Measurements from ENCODE around the gene CELF2. TPM values are rescaled to one million over a fixed set of nuclear protein-coding genes. Genes with fewer than 3 reads are reported as not detected.

Gene CELF2
- total RNA-seq, 1 donor from 2014 or later = 31.8 TPM

DNA sequence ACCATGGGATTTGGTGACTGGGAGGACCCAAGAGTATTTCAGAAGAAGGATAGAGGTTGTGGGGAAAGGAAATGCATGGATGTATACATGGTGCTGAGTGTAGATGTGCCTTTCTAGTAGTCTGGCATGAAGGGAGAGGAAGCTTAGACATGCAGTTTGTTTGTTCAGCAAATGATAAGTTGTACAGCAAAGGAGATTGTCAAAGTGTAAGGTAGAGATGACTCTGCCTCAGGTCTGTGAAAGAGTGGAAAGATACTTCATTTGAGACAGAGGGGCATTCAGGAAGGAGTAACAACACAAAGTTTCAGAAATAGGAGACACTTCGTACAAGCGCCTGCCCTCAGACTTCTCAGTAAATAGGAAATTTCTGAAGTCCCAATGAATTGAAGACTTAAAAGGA lies 152.3 kb downstream of the CELF2 start:
- no peaks in the 10 kb centered on the region for H3K27me3 ChIP-seq (ENCODE audit: control insufficient read depth in 3 of 3, insufficient read depth in 3 of 3, low read length in 3 of 3)
- peaks cover 2 to 19% (median 8%) of the 10 kb centered on the region in 3 donors for H3K4me1 ChIP-seq (ENCODE audit: control insufficient read depth in 3 of 3, insufficient read depth in 3 of 3, low read length in 3 of 3)
- H3K9ac ChIP-seq (ENCODE audit: low read depth in 1 of 3, low read length in 3 of 3) = no peak overlapping the region
- no peak overlapping the region for H3K4me3 ChIP-seq (ENCODE audit: low read length in 3 of 3)
- H3K27ac ChIP-seq (ENCODE audit: low read depth, low read length) = peak overlapping the region; percentile 54
- peaks cover 0 to 2% (median 0%) of the 10 kb centered on the region in 3 donors for H3K36me3 ChIP-seq (ENCODE audit: control insufficient read depth in 3 of 3, insufficient read depth in 3 of 3, low read length in 3 of 3)
- H3K9me3 ChIP-seq (ENCODE audit: control insufficient read depth in 3 of 3, low read length in 3 of 3) = no peaks in the 10 kb centered on the region

DNA sequence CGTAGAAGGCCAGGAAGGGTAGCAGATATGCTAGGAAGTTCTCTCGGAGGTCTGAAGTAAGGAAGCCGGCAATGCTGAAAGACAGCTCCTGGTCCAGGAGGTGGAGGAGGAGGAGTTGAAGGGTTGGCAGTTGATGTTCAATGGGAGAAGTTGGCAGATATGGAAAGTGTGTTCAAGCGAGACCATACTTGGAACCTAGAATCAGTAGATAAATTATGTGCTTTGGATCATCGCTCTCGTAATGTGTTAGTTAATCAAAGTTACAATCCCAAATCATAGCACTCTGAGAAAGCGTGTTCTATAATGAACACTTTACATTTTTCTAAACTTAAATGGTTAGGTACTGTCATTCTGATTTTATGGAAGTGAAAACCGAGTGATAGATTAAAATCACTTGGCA lies 152.9 kb downstream of the CELF2 start:
- Histone ChIP-seq H3K4me1 (ENCODE audit: control insufficient read depth in 3 of 3, insufficient read depth in 3 of 3, low read length in 3 of 3) (peaks cover 2 to 20% (median 8%) of the 10 kb centered on the region in 3 donors), H3K9ac (ENCODE audit: low read depth in 1 of 3, low read length in 3 of 3) (no peak overlapping the region), H3K27me3 (ENCODE audit: control insufficient read depth in 3 of 3, insufficient read depth in 3 of 3, low read length in 3 of 3) (no peaks in the 10 kb centered on the region), H3K9me3 (ENCODE audit: control insufficient read depth in 3 of 3, low read length in 3 of 3) (no peaks in the 10 kb centered on the region), H3K36me3 (ENCODE audit: control insufficient read depth in 3 of 3, insufficient read depth in 3 of 3, low read length in 3 of 3) (peaks cover 0 to 2% (median 0%) of the 10 kb centered on the region in 3 donors), H3K4me3 (ENCODE audit: low read length in 3 of 3) (no peak overlapping the region), H3K27ac (ENCODE audit: low read depth, low read length) (peak overlapping the region; percentile 54)

DNA sequence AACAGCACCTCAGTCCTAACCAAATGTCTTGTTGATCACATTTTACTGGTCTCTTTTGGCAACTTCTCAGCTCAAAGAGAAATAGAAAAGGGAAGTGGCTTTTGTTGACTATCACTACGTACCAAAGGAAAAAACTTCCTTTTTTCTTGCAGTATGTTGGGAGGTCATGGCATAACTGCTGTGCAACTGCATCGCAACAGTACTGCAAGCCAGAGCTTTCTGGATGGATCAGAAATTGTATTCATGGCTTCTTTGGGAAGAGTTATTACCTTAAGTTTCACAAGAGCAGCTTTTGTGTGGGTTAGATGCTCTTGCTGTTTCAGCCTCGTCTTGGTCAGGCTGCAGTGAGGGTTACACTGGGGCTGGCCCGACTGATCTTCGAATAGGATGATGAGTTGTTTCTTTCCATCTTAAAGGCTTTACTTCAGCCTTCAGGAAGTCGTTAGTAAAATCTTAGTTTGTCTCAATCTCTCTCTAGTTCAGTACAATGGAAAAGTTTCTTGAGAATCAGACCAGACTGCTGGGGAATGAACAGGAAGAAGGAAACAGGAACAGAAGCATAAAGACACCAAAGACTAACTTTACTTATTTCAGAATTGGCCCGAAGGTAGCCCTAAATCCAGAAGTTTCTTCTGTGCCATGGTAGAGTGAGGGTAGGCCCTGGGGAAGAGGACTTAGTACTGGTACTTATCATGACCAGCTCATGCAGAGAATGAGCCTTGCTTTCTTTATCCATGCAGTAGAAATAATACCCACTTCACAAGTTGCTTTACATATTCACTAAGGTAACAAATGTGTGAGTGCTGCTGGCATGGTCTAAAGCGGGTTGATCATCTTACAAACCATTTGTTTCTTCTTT lies 153.6 kb downstream of the CELF2 start:
- peaks cover 2 to 18% (median 8%) of the 10 kb centered on the region in 3 donors for H3K4me1 ChIP-seq (ENCODE audit: control insufficient read depth in 3 of 3, insufficient read depth in 3 of 3, low read length in 3 of 3)
- H3K9me3 ChIP-seq (ENCODE audit: control insufficient read depth in 3 of 3, low read length in 3 of 3) = no peaks in the 10 kb centered on the region
- H3K27me3 ChIP-seq (ENCODE audit: control insufficient read depth in 3 of 3, insufficient read depth in 3 of 3, low read length in 3 of 3) = no peaks in the 10 kb centered on the region
- peak overlapping the region; percentile 54 for H3K27ac ChIP-seq (ENCODE audit: low read depth, low read length)
- no peak overlapping the region for H3K4me3 ChIP-seq (ENCODE audit: low read length in 3 of 3)
- peaks cover 0 to 2% (median 0%) of the 10 kb centered on the region in 3 donors for H3K36me3 ChIP-seq (ENCODE audit: control insufficient read depth in 3 of 3, insufficient read depth in 3 of 3, low read length in 3 of 3)
- no peak overlapping the region for H3K9ac ChIP-seq (ENCODE audit: low read depth in 1 of 3, low read length in 3 of 3)

DNA sequence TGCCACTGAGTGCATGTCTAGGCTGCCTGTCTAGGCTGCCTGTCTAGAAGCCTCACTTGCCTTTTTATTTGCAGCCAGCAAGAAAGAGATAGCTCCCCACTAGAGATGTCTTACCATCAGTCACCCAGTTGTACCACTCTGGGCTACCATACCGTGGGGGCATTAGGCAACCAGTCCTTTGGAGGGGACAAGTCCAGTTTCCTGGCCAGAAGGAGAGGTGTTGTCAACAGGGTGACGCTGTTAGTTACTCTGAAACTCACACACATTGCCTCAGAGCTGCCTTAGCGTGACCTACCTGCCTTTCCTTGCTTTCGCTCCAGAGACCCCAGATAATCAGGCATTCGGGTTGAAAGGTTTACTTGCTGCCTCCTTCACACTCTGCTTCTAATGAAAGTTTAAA lies 155.4 kb downstream of the CELF2 start:
- no peaks in the 10 kb centered on the region for H3K27me3 ChIP-seq (ENCODE audit: control insufficient read depth in 3 of 3, insufficient read depth in 3 of 3, low read length in 3 of 3)
- H3K27ac ChIP-seq (ENCODE audit: low read depth, low read length) = no peak overlapping the region
- no peak overlapping the region for H3K4me3 ChIP-seq (ENCODE audit: low read length in 3 of 3)
- no peaks in the 10 kb centered on the region for H3K9me3 ChIP-seq (ENCODE audit: control insufficient read depth in 3 of 3, low read length in 3 of 3)
- peaks cover 2 to 23% (median 19%) of the 10 kb centered on the region in 3 donors for H3K4me1 ChIP-seq (ENCODE audit: control insufficient read depth in 3 of 3, insufficient read depth in 3 of 3, low read length in 3 of 3)
- H3K9ac ChIP-seq (ENCODE audit: low read depth in 1 of 3, low read length in 3 of 3) = no peak overlapping the region
- H3K36me3 ChIP-seq (ENCODE audit: control insufficient read depth in 3 of 3, insufficient read depth in 3 of 3, low read length in 3 of 3) = no peaks in the 10 kb centered on the region

DNA sequence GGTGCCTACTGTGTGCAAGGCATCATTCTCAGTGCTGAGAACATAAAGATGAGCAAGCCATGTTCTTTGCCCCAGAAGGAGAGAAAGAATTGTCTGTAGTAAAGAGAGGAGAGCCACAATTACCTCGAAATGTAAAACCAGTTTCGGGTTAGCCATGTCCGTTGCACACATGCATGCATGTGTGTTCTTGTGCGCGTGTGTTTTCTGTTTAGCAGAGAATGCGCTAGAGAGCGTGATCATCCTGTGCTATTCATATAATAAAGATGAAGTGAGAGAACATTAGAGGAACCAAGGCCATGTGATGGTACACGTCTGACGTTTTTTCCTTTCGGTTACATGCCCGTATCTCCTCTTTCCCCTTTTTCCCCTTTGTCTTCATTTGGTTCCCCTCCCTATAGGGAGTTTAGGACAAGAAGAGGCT lies 158.2 kb downstream of the CELF2 start:
- Histone ChIP-seq H3K27ac (ENCODE audit: low read depth, low read length) (peak overlapping the region; percentile 13), H3K36me3 (ENCODE audit: control insufficient read depth in 3 of 3, insufficient read depth in 3 of 3, low read length in 3 of 3) (peaks cover 0 to 2% (median 0%) of the 10 kb centered on the region in 3 donors), H3K4me3 (ENCODE audit: low read length in 3 of 3) (no peak overlapping the region), H3K27me3 (ENCODE audit: control insufficient read depth in 3 of 3, insufficient read depth in 3 of 3, low read length in 3 of 3) (no peaks in the 10 kb centered on the region), H3K9me3 (ENCODE audit: control insufficient read depth in 3 of 3, low read length in 3 of 3) (no peaks in the 10 kb centered on the region), H3K9ac (ENCODE audit: low read depth in 1 of 3, low read length in 3 of 3) (no peak overlapping the region), H3K4me1 (ENCODE audit: control insufficient read depth in 3 of 3, insufficient read depth in 3 of 3, low read length in 3 of 3) (peaks cover 7 to 32% (median 26%) of the 10 kb centered on the region in 3 donors)

DNA sequence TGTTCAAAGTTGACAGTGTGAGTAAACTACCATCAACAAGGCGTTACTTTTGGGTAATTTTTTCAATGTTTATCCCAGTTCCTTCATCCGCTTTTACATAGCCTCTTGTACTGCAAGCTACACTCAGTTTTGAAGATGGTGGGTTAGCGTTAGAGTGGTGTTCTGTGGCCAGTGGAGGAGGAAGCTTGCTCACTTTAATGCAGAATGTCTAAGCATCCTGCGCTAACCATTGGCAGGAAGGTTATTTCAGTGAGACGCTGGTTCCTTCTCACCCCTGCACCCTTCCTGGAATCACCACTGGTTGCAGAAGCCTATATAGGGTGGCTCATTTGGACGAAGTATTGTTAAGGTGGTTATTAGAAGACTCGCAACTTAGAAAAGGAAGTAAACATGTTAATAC lies 159.1 kb downstream of the CELF2 start:
- Histone ChIP-seq H3K27ac (ENCODE audit: low read depth, low read length) (peak overlapping the region; percentile 10), H3K36me3 (ENCODE audit: control insufficient read depth in 3 of 3, insufficient read depth in 3 of 3, low read length in 3 of 3) (peaks cover 0 to 2% (median 0%) of the 10 kb centered on the region in 3 donors), H3K9me3 (ENCODE audit: control insufficient read depth in 3 of 3, low read length in 3 of 3) (no peaks in the 10 kb centered on the region), H3K4me3 (ENCODE audit: low read length in 3 of 3) (no peak overlapping the region), H3K27me3 (ENCODE audit: control insufficient read depth in 3 of 3, insufficient read depth in 3 of 3, low read length in 3 of 3) (no peaks in the 10 kb centered on the region), H3K4me1 (ENCODE audit: control insufficient read depth in 3 of 3, insufficient read depth in 3 of 3, low read length in 3 of 3) (peaks cover 7 to 34% (median 30%) of the 10 kb centered on the region in 3 donors), H3K9ac (ENCODE audit: low read depth in 1 of 3, low read length in 3 of 3) (no peak overlapping the region)

DNA sequence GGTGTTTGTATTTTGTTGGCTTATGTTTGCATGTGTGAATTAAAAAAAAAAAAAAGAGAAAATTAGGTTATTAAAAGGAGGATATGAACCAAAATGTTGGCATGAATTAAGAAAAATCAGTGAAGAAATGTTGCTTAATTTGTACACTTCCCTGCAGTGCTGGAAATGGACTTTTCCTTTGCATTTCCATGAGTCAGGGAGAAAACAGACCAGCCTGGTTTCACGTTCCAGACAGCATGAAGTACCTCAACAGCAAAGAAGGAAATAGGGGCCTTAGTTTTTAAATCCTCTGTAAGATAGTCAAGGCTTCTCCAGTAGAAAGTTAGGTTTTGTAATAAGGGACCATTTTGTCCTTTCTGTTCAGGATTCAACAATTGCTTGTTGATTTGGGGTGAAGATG lies 159.7 kb downstream of the CELF2 start:
- H3K27ac ChIP-seq (ENCODE audit: low read depth, low read length) = peak overlapping the region; percentile 10
- no peak overlapping the region for H3K9ac ChIP-seq (ENCODE audit: low read depth in 1 of 3, low read length in 3 of 3)
- H3K36me3 ChIP-seq (ENCODE audit: control insufficient read depth in 3 of 3, insufficient read depth in 3 of 3, low read length in 3 of 3) = peaks cover 0 to 2% (median 0%) of the 10 kb centered on the region in 3 donors
- no peak overlapping the region for H3K4me3 ChIP-seq (ENCODE audit: low read length in 3 of 3)
- no peaks in the 10 kb centered on the region for H3K27me3 ChIP-seq (ENCODE audit: control insufficient read depth in 3 of 3, insufficient read depth in 3 of 3, low read length in 3 of 3)
- no peaks in the 10 kb centered on the region for H3K9me3 ChIP-seq (ENCODE audit: control insufficient read depth in 3 of 3, low read length in 3 of 3)
- H3K4me1 ChIP-seq (ENCODE audit: control insufficient read depth in 3 of 3, insufficient read depth in 3 of 3, low read length in 3 of 3) = peaks cover 7 to 39% (median 31%) of the 10 kb centered on the region in 3 donors

DNA sequence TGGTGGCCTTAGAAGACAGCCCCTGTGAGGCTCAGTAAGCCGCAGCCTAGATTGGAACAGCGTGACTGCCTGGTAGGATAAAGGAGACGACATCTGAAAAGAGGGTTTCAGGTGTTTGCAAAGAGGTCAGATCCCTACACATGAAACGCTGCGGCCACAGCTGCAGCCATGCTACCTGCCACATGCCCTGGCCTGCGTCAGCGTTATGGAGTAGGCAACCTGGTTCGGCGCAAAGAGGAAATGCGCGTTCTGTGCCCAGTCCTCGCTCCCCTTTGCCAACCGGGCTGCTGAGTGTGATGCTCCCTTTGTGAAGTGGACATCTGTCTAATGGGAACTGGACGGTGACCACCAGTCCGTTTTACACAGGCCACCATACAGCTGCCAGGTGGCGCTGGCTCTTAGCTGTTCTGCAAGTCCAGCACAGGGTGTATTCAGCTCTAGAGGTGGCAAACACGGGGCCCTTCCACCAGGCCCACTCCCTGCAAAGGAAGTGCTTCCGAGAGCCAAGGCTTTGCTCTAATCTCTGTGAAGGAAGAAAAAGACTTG lies 160.3 kb downstream of the CELF2 start:
- Histone ChIP-seq H3K36me3 (ENCODE audit: control insufficient read depth in 3 of 3, insufficient read depth in 3 of 3, low read length in 3 of 3) (peaks cover 0 to 2% (median 0%) of the 10 kb centered on the region in 3 donors), H3K27me3 (ENCODE audit: control insufficient read depth in 3 of 3, insufficient read depth in 3 of 3, low read length in 3 of 3) (no peaks in the 10 kb centered on the region), H3K27ac (ENCODE audit: low read depth, low read length) (peak overlapping the region; percentile 10), H3K9ac (ENCODE audit: low read depth in 1 of 3, low read length in 3 of 3) (peak overlapping the region in 1 of 3 donors; percentile 35), H3K4me3 (ENCODE audit: low read length in 3 of 3) (no peak overlapping the region), H3K4me1 (ENCODE audit: control insufficient read depth in 3 of 3, insufficient read depth in 3 of 3, low read length in 3 of 3) (peaks cover 11 to 45% (median 32%) of the 10 kb centered on the region in 3 donors), H3K9me3 (ENCODE audit: control insufficient read depth in 3 of 3, low read length in 3 of 3) (no peaks in the 10 kb centered on the region)

DNA sequence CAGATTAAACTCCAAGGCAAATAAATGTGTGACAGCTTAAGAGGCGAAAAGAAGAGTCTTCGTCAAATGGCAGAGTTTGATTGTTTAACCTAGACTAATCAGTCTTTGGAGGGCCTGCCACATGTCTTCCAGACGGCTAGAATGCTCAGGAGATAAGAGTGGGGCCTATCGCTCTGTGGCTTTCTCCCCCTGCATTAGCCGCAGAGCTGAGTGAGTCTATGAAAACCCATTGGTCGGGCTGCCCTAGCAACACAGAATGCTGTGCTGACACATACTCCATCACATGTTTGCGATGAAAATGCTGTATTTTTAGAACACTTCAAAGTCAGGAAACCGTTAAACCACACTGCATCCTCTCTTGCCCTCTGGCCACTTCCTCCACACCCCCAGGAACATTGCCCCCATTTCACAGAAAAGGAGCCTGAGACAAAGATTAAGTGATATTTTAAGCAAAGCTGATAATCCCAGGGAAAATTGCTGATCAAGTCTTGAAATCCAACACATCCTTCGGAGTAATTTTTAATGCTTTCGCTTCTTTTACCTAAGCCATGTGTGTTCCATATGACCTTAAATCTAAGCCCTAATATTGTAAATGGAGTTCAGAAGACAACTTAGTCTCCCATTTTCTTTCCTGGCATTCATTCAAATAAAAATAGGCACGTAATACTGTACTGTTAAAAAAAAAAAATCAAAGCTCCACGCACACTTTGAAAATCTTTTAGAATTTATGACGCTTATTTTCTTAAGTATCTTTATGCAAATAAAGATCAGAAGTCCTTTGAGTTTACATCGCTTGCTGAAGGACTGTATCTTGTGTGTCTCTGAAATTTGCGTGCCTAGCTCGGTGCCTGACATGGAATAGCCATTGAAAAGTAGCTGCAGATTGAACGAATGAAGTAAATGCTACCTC lies 161.2 kb downstream of the CELF2 start:
- Histone ChIP-seq H3K4me3 (ENCODE audit: low read length in 3 of 3) (no peak overlapping the region), H3K27ac (ENCODE audit: low read depth, low read length) (no peak overlapping the region)

More for the DNA sequence above, 161.2 kb downstream of the CELF2 start:
- H3K9ac ChIP-seq (ENCODE audit: low read depth in 1 of 3, low read length in 3 of 3) = no peak overlapping the region
- no peaks in the 10 kb centered on the region for H3K27me3 ChIP-seq (ENCODE audit: control insufficient read depth in 3 of 3, insufficient read depth in 3 of 3, low read length in 3 of 3)
- H3K36me3 ChIP-seq (ENCODE audit: control insufficient read depth in 3 of 3, insufficient read depth in 3 of 3, low read length in 3 of 3) = peaks cover 0 to 2% (median 0%) of the 10 kb centered on the region in 3 donors
- no peaks in the 10 kb centered on the region for H3K9me3 ChIP-seq (ENCODE audit: control insufficient read depth in 3 of 3, low read length in 3 of 3)
- peaks cover 11 to 47% (median 34%) of the 10 kb centered on the region in 3 donors for H3K4me1 ChIP-seq (ENCODE audit: control insufficient read depth in 3 of 3, insufficient read depth in 3 of 3, low read length in 3 of 3)
